Mesodermal cell (in vitro differentiated cells): ENCODE measurements around the gene RDH13.

Experiments
- H3K27ac ChIP-seq: 2 replicates; pipeline ENCODE4 v1.7.0; 2013; ENCODE audit warnings: mild to moderate bottlenecking, low read depth, low read length, moderate library complexity; ENCODE audit not compliant: severe bottlenecking
- H3K36me3 ChIP-seq: 2 replicates; pipeline ENCODE4 v1.7.1; 2013; ENCODE audit warnings: mild to moderate bottlenecking, low read length, moderate library complexity; ENCODE audit not compliant: control insufficient read depth, insufficient read depth
- H3K4me1 ChIP-seq: one replicate; pipeline ENCODE4 v1.7.1; 2013; ENCODE audit warnings: mild to moderate bottlenecking, low read length; ENCODE audit not compliant: insufficient read depth, control insufficient read depth, poor library complexity, severe bottlenecking
- H3K4me3 ChIP-seq: 2 replicates; pipeline ENCODE4 v1.7.0; 2013; ENCODE audit warnings: low read length, control low read depth, mild to moderate bottlenecking; ENCODE audit not compliant: insufficient read depth, poor library complexity, severe bottlenecking; ENCODE audit errors: extremely low read depth
- H3K9me3 ChIP-seq: 2 replicates; pipeline ENCODE4 v1.7.1; 2013; ENCODE audit warnings: mild to moderate bottlenecking, low read length, moderate library complexity; ENCODE audit not compliant: control insufficient read depth
- WGBS, 2 experiments: methylation state at CpG; one replicate each; pipeline ENCODE4 v1.1.5; 2013; ENCODE audit warnings: missing lambda C conversion rate in 2 of 2; ENCODE audit not compliant: insufficient coverage in 2 of 2; 5-methylcytosine and 5-hydroxymethylcytosine counted together

RDH13 gene

DNA sequence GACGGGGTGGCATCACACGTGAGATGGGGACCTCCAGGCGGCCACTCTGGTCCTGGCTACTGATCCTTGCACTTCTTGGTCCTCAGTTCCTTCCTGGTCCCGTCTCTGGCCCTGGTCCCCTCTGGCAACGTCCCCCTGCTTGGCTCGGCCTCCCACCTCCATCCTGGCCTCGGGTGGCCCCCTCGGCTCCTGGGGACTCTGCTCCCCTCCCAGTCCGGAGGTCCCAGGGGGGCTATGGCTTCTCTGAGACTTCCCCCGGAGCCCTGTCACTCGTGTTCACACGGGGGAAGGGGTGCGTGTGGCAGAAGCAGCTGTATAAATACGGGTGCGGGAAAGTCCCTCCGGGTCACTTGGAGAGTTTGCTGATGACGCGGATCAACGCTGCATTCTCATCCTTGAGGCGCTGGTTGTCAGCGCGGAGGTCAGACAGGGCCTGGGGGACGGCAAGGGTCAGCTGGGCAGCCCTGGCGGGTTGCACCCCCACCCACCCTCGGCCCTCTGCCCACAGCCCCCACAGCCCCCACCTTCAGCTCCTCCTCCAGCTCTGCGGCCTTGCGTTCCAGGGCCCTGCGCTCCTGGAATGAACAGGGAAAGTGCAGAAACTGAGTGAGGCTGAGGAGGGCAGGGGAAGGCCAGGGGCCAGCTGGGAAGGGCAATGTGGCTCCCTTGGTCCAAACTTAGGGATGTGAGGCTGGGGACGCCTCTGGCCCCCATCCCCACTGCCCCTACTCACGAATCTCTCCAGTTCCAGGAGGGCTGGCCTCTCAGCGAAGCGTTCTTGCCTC is 28.4 kb upstream of the RDH13 start:
- Histone ChIP-seq H3K4me1 (peaks cover 3% of the 10 kb centered on the region), H3K4me3 (no peak overlapping the region), H3K9me3 (no peaks in the 10 kb centered on the region), H3K36me3 (peaks cover 39% of the 10 kb centered on the region), H3K27ac (no peak overlapping the region)
- 96 to 98% methylated on average over 14 to 27 of the region's 32 CpGs for whole genome bisulfite sequencing, 2 experiments

DNA sequence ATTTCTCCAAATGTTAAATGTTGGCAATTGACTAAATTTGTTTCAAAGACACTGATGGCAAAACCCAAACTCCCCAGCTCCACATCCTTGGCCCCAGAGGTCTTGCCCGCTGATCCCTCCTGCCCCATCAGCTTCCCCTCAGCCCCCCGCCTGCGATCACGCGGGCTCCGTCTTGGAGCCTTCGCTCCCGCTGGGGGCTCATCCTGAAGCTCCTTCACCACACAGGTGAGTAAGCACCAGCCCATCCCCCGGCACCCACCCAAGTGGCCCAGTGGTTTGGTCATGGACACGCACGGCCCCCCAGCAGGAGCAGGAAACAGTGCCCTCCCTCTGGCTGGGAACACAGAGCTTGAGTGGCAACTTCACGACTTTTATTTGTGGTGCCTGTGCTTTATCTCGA is 27.6 kb upstream of the RDH13 start:
- H3K9me3 ChIP-seq, result no peaks in the 10 kb centered on the region
- WGBS, 2 experiments, result 85 to 95% methylated on average over 6 to 13 of the region's 13 CpGs
- H3K4me3 ChIP-seq, result no peak overlapping the region
- peaks cover 39% of the 10 kb centered on the region for H3K36me3 ChIP-seq
- H3K27ac ChIP-seq, result no peak overlapping the region
- peaks cover 3% of the 10 kb centered on the region for H3K4me1 ChIP-seq

DNA sequence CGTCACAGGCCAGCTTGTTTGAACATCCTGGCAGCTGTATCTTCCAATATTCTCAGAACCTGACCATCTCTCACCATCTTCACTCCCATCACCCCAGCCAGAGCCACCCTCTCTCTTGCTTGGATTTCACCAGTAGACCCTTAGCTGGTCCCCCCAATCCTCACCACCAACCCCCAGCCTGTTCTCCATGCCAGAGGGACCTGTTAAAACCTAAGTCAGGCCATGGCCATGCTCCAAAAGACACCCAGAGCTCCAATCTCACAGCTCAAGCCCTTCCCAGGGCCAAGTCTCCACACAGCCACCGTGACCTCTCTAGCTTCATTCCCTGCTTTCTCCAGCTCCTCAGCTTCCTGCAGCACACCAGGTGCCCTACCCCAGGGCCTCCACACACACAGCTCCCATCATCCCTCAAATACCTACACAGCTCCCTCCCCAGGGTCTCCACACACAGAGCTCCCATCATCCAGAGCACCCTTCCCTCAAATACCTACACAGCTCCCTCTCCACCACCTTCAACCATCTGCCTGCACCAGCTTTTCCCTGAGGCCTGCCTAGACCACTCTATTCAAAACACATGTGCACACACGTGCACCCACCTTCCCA is 26.5 kb upstream of the RDH13 start:
- Histone ChIP-seq H3K27ac (no peak overlapping the region), H3K4me3 (no peak overlapping the region), H3K4me1 (peaks cover 3% of the 10 kb centered on the region), H3K9me3 (no peaks in the 10 kb centered on the region), H3K36me3 (peaks cover 33% of the 10 kb centered on the region)
- 100% methylated on average over 2 to 3 of the region's 3 CpGs for WGBS, 2 experiments

DNA sequence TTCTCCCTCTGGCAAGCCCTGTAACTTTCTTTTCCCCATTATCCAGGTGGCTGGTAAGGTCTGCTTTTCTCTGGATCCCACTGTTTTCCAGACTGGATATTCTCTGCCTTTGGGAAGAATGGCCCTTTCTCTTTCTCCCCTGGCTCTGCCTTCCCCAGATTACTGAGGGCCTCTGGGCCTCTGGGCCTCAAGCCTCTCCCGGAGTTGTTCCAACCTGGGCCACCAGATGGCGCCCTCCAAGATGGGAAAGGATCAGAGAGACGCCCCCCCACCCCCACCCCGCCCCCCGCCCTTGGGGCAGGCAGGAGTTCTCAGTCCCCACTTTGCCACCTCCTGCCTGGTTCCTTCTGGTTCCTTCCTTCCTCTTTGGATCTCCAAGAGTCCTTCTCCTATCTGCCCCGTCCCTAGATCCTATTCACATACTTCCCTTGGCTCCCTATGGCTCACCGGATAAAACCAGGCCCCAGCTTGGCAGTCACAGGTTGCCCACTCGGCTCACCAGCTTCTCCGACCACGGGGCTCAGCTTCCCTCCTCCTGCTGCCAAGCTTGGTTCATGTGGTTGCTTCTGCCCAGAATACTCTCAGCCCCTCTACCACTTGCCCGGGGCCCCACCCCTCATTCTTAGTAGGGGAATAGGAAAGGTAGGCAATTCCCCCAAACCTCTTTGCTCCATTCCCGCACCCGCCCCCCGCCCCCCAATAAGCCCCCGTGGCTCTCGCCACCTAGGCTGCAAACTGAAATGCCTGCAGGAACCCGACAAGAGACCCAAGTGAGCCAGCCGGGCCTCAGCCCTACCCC is 25.8 kb upstream of the RDH13 start:
- 85 to 89% methylated on average over 7 of the region's 18 CpGs for WGBS, 2 experiments
- H3K27ac ChIP-seq, result no peak overlapping the region
- H3K4me3 ChIP-seq, result no peak overlapping the region
- no peaks in the 10 kb centered on the region for H3K9me3 ChIP-seq
- H3K4me1 ChIP-seq, result peaks cover 3% of the 10 kb centered on the region
- H3K36me3 ChIP-seq, result peaks cover 30% of the 10 kb centered on the region

DNA sequence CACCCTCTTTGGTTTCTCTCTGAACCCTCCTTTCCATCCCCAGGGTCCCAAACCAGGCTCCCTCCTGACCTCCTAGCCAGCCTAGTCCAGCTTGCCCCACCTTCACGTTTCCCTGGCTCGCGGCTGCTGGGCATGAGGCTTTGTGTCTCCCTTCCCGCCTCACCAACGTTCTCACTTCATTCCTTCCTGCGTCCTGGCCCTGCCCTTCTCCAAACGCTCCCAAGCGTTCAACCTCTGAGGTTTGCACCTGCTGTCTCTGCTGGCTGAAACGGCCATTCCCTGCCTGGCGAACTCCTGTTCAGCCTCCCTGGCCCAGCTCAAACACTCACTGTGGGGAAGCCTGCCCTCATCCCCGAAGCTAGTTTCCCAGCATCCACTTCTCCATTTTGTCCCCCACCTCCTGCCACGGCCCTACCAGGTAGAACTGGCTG is 25.1 kb upstream of the RDH13 start:
- peaks cover 3% of the 10 kb centered on the region for H3K4me1 ChIP-seq
- no peak overlapping the region for H3K27ac ChIP-seq
- H3K36me3 ChIP-seq, result peaks cover 30% of the 10 kb centered on the region
- H3K9me3 ChIP-seq, result no peaks in the 10 kb centered on the region
- 82 to 86% methylated on average over 11 to 12 of the region's 12 CpGs for WGBS, 2 experiments
- H3K4me3 ChIP-seq, result peak overlapping the region; percentile 55

DNA sequence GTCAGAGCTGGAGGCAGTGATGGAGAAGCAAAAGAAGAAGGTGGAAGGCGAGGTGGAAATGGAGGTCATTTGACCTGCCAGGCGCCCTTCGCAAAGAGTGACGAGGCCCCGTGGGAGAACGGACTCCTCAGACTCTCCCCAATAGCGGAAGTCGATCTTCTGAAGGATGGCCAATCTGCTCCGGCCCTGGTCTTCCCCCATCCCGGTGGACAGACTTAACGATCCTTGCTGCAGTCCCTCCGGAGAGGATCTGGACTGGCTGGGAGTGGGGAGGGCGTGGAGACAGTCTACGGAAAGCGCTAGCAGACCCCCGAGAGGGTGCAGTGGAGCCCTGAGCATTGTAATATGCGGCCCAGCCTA is 24.6 kb upstream of the RDH13 start:
- WGBS, 2 experiments, result 30 to 36% methylated on average over 13 to 16 of the region's 17 CpGs
- Histone ChIP-seq H3K27ac (peak overlapping the region; percentile 29), H3K9me3 (no peaks in the 10 kb centered on the region)

DNA sequence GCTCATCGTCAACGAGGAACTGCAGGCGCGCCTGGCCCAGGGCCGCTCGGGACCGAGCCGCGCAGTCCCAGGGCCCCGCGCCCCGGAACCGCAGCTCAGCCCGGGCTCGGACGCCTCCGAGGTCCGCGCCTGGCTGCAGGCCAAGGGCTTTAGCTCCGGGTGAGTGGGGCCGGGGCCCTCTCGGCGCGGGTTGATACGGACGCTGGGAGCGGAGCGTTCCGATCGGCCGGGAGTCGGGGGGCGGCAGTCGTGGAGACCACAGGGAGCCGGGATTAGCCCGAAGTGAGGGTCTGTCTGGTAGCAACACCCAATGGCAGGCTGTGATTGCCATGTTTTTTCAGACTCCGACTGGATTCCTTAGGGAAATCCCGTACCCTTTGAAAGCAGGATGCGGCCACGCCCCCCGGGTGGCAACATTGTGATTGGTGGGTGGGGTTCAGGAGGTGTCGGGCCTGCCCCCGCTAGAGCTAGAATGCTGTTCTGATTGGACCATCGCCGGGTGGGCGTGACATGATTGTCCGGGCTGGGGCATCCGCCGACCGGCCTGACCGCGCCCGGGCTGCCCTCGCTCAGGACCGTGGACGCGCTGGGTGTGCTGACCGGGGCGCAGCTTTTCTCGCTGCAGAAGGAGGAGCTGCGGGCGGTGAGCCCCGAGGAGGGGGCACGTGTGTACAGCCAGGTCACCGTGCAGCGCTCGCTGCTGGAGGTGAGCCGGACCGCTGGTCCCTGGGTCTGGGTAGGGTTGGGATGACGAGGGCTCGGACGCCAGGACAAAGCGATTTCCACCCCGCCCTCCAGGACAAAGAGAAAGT is 24.0 kb upstream of the RDH13 start:
- H3K4me3 ChIP-seq, result peak overlapping the region; percentile 55
- no peaks in the 10 kb centered on the region for H3K9me3 ChIP-seq
- peaks cover 20% of the 10 kb centered on the region for H3K36me3 ChIP-seq
- H3K27ac ChIP-seq, result peak overlapping the region; percentile 29
- whole genome bisulfite sequencing, 2 experiments, result 0 to 1% methylated on average over 63 to 72 of the region's 74 CpGs
- H3K4me1 ChIP-seq, result peaks cover 3% of the 10 kb centered on the region

More for the DNA sequence above, 24.6 kb upstream of the RDH13 start:
- H3K4me3 ChIP-seq, result peak overlapping the region; percentile 55
- peaks cover 3% of the 10 kb centered on the region for H3K4me1 ChIP-seq
- peaks cover 24% of the 10 kb centered on the region for H3K36me3 ChIP-seq

DNA sequence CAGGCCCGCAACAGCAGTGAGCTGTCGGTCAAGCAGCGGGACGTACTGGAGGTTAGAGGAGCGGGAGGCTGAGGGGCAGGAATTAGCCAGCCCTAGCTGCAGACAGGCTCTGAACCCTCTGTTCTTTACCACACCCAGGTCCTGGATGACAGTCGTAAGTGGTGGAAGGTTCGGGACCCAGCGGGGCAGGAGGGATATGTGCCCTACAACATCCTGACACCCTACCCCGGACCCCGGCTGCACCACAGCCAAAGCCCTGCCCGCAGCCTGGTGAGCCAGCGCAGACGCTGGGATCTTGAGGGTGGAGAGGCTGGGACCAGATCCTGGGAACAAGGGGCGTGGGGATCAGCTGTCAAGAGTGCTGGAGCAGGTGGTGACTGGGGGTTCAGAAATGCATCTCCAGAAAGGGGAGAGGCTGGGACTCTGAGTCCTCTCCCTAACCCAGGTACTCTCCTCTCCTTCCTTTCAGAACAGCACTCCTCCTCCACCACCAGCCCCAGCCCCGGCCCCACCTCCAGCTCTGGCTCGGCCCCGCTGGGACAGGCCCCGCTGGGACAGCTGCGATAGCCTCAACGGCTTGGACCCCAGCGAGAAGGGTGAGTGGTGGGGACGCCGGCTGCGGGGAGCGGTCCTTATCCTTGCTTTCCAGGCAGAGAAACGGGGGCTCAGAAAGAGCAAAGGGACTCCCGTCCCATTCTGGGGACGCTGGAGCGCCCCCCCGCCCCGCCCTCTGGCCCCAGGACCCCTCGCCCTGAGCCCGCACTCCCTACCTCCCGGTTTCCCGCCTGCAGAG is 23.2 kb upstream of the RDH13 start:
- H3K27ac ChIP-seq, result no peak overlapping the region
- 26 to 39% methylated on average over 18 to 24 of the region's 35 CpGs for WGBS, 2 experiments

DNA sequence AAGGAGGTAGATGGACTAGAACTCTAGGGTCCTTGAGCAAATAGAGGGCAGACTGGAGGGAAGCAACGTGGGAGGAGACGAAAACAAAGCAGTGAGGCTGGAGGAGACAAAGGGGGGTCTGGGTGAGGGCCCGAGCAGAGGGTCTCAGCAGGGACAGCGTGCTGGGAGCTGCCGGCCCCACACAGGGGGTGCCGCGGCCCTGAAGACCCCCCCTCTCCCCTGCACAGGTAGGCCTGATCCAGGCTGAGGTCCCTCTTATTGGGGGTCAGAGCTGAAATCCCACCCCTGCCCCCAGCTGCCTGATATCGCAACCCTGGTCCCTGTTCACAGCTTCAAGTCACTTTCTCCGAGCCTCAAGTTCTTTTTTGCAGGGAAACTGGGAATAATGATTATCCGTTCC is 21.5 kb upstream of the RDH13 start:
- no peak overlapping the region for H3K4me3 ChIP-seq
- H3K36me3 ChIP-seq, result no peaks in the 10 kb centered on the region
- no peaks in the 10 kb centered on the region for H3K9me3 ChIP-seq
- no peak overlapping the region for H3K27ac ChIP-seq
- 83 to 84% methylated on average over 9 to 10 of the region's 10 CpGs for WGBS, 2 experiments
- H3K4me1 ChIP-seq, result peaks cover 8% of the 10 kb centered on the region

More for the DNA sequence above, 23.2 kb upstream of the RDH13 start:
- no peaks in the 10 kb centered on the region for H3K9me3 ChIP-seq
- H3K36me3 ChIP-seq, result peaks cover 14% of the 10 kb centered on the region
- H3K4me3 ChIP-seq, result peak overlapping the region; percentile 55
- H3K4me1 ChIP-seq, result peaks cover 3% of the 10 kb centered on the region
